ENCODE data around the gene SH2B2.

- TF ChIP-seq EZH2phosphoT487 (IDR thresholded peaks at IDR 0.05; ENCODE audit: insufficient read depth, low read depth) = no peak
- TF ChIP-seq EZH2 (IDR thresholded peaks at IDR 0.05; ENCODE audit: insufficient read depth, poor library complexity, severe bottlenecking) = no peak
These were observed at the start of gene SH2B2 for GRCh38 chr7:102286237-102287110.
